NCI-H2081 (cell line): ENCODE results near the gene BEND5.

Source experiments
- DNase-seq, 2 experiments: peaks; one replicate each; lab custom pipeline; 2025; lab: John Stamatoyannopoulos, UW

The BEND5 gene

GRCh38 chr1:48776393-48777218, at the start of gene BEND5:
Gene BEND5 (minus strand): TSS chr1:48776891. CDS start chr1:48776831, 60 bp downstream.
- DNase-seq = peak; percentile 88 to 91

GRCh38 chr1:48823168-48823567, 46.5 kb upstream of the BEND5 start:
- DNase-seq = peak; percentile 10 to 73

GRCh38 chr1:48820491-48820890, 43.8 kb upstream of the BEND5 start:
- no peak for DNase-seq

DNA sequence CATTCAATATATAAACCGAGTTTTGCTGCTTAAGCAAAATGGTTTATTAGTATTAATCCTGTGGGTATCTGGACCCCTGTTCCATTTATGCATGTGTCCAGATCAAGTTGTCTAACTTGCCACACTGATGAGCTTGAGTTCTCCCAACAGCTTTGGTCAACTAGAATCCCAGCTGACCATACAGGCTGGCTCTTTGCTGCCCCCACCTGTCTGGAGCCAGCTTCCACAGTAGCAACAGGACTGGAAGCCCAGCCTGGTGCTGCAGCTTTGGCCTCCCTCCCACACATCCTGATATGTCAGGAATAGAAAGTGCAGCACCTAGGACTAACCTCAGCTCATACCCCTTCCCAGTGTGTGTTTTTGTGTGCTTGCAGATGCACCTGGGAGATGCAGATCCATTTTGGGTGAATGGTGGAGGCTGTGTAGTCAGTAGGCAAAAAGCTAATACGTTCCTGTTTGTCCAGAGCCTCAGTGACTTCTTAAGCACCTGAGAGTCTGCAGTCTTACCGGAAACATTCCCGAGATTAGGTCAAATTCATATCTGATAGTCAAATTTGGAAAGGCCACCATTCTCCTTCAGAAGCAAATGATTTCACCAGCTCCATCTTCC, 40.9 kb upstream of the BEND5 start:
- DNase-seq = peak; percentile 53 to 75

GRCh38 chr1:48810740-48811139, 34.0 kb upstream of the BEND5 start:
- no peak for DNase-seq

DNA sequence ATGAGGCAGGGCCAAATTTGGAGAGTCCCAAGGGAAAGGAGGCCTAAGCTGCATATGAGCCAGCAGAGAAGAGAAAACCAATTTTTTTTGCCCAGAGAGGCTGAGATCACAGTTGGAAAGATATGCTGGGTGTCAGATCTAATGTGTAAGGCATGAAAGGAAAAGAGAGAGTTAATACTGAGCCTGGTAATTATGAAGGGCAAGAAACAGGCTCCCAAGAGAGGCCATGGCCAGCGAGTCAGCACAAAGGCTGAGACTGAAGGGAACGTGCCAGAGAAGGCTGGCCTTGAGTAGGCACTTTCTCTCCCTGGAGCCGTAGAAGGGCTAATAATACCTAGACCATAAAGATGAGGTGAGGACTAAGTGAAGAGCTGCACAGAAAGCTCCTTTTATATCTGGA, 31.8 kb upstream of the BEND5 start:
- DNase-seq = no peak

DNA sequence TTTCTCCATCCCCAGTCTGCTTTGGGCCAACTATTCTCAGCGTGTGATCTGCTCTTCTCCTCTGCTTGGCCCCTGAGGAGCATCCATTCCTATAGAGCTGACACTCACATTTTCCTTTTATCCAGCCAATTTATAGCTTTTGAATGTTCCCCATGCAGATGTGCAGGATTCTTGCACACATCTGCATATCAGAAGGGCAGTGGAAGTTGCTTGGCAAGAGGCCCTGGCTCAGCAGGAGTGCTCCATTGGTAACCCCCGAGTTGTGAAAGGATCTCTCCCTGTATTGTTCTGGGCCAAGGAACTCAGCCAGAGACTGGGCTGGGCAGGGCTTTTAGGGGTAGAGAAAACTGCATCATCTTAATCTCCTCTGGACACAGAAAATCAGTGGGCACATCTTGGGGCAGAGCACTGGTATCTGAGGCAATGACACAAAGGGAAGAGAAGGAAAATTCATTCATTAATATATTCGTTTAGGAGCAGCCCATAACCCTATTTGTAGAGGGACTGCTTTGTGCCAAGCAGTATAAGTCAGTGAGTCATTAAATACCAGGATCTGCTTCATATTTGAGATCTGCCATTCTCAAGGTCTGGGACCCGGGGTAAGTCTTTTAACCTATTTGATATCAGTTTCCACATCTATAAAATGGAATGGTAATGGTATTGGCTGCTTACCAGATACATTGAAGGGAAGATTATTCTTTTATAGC, 31.0 kb upstream of the BEND5 start:
- no peak for DNase-seq

DNA sequence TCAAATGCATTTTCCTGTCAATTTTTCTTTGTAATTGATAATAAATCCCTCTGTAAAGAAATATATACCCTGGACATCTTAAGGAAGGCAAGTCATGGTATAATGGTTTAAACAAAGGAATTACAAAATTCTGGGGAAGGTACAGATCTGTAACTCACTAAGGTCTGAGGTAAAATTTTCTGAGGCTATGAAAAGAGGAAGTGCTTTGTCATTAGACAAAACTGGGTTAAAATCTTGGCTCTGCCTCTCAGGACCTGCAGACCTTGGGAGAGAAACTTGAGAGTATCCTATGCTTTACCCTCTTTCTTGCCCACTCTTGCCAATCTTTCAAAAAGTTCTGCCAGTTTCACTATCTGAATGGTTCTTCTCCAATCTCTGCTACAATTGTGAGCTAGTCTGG, 26.8 kb upstream of the BEND5 start:
- DNase-seq = no peak

- DNase-seq = no peak
Observed at GRCh38 chr1:48794816-48795215, 18.1 kb upstream of the BEND5 start.

DNA sequence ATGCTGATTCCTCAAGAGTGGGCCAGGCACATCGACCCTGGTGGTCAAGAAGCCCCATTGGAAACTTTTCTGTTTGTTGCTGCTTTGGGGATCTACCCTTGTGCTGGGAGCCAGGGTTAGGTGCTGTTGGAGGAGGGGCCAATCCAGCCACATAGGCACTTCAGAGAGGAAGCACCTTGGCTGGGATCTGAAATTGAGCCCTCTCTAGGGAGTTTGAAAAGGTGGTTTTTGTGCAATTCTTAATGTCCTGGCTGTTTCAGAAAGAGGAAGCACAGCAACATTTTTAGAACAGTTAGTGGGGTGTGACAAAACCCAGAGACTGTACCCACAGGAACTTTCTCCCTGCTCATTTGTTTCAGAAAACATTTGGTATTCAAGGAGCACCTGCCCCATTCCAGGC, 17.2 kb upstream of the BEND5 start:
- DNase-seq = no peak

DNA sequence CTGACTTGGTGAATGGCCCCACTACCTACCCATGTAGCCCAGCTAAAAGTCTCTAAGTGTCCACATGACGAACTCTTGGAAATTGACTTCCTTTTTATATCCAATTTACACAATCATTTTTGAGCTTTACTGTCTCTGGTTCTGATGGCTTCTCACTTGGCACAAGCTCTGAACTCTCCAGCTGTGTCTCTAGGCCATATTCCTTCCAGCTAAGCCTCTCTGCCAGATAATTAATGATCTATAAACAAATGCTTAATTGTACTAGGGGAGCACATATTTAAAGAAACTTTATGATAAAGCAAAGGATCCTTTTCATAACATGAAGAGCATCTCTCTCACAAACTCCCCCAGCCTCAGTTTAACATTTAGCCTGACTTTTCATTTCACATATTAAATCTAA, 16.3 kb upstream of the BEND5 start:
- peak; percentile 3 to 38 for DNase-seq

DNA sequence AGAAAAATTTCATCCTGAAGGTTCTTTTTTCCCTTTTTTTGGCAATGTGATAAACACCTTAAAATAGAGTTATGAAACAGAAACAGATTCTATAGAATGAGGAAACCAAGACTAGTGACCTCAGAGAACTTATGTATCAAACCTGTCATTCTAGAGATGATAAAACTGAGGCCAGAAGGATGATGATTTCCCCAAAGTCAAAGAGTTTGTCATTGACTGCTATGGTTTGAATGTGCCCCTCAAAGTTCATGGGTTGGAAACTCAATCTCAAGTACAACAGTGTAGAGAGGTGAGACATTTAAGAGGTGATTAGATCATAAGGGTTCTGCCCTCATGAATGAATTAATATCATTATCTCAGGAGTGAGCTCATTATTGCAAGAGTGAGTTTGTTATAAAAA, 13.7 kb upstream of the BEND5 start:
- DNase-seq = no peak

DNA sequence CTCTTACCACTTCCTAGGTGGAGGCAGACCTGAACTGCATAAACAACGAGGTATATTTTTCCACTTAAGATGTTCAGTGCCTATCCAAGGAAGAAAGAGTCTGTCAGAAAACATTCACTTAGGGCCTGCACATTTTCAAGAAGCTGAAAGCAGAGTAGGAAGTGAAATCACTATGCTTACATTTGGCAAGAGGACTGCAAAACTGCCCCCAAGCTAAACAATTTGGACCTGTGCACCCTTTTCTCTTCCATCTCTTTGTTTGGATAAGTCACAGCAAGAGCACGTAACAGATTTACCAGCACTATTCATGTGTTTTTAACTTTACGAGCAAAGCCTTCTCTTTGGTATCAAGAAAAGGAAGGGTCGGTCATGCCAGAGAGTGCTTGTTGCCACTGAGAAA, 13.2 kb upstream of the BEND5 start:
- DNase-seq = no peak

- no peak for DNase-seq
Observed at GRCh38 chr1:48785869-48786268, 9.2 kb upstream of the BEND5 start.

DNA sequence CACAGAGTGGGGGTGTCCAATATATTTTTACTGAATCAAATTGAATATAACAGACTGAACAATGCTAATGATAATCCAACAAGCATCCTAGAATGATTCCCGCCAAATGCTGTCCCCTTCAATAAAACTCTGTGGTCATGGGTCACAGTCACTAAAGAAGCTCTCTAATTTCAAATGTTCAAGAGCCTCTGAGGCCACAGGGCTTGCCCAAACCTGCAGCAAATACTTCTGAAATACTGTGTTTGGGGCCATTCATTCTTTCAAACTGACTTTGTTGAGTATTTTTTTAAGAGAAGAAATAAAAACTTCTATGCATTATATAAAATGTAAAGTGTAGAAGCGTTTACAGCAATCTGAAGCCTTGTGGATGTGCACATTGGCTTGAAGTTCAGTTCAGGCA, 7.6 kb upstream of the BEND5 start:
- no peak for DNase-seq

GRCh38 chr1:48777219-48777895, 666 bp upstream of the BEND5 start:
- peak in 1 of 2 experiments; percentile 14 for DNase-seq

- peak in 1 of 2 experiments; percentile 15 for DNase-seq
Observed at GRCh38 chr1:48775831-48776392, 779 bp downstream of the BEND5 start.

- no peak for DNase-seq
Observed at GRCh38 chr1:48773133-48773532, 3.6 kb downstream of the BEND5 start.

- DNase-seq = no peak
Observed at GRCh38 chr1:48772211-48772610, 4.5 kb downstream of the BEND5 start.

- no peak for DNase-seq
Observed at GRCh38 chr1:48771561-48771960, 5.1 kb downstream of the BEND5 start.

DNA sequence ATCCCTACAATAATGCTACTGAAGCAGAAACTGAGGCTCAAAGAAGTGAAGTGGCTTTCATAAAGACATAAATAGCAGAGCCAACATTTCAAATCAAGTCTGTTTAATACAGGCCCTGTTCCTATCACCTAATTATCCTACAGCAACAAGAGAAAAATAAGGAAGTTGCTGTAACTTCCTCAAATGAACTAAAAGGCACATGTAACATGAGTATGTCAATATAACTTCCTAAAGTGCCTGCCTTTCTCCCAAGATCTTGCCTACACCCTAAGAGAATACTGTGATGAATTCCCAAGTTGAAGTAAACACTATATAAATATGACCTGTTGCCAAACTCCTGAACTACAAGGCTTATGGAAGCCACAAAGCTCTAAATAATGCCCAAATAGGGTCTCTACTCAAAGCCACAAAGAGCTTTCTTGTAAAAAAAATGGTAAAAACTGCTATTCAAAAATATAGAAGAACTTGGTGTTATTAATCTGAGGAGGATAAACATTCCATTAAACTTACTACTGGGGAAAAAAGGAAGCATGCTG, 8.6 kb downstream of the BEND5 start:
- DNase-seq = no peak

DNA sequence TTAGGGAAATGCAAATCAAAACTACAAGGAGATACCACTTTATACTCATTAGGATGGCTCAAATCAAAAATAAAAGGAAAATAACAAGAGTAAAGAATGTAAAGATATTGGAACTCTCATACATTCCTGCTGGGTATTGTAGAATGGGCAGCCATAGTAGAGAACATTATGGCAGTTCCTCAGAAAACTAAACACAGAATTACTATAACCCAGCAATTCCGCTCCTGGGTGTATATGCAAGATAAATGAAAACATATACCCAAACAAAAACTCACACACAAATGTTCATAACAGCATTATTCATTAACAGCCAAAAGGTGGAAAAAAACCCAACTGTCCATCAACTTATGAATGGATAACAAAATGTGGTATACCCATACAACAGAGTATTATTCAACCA, 11.4 kb downstream of the BEND5 start:
- no peak for DNase-seq
